ENCODE data around the gene WDR37.

WDR37 gene

GRCh38 chr10:1147810-1148209 lies 91.6 kb downstream of the WDR37 start:
- no peak for DNase-seq (ENCODE audit: low read depth)
- no peak overlapping the region for H3K4me3 ChIP-seq (ENCODE audit: low read depth, low read length)
- TF ChIP-seq, protein P1, sequence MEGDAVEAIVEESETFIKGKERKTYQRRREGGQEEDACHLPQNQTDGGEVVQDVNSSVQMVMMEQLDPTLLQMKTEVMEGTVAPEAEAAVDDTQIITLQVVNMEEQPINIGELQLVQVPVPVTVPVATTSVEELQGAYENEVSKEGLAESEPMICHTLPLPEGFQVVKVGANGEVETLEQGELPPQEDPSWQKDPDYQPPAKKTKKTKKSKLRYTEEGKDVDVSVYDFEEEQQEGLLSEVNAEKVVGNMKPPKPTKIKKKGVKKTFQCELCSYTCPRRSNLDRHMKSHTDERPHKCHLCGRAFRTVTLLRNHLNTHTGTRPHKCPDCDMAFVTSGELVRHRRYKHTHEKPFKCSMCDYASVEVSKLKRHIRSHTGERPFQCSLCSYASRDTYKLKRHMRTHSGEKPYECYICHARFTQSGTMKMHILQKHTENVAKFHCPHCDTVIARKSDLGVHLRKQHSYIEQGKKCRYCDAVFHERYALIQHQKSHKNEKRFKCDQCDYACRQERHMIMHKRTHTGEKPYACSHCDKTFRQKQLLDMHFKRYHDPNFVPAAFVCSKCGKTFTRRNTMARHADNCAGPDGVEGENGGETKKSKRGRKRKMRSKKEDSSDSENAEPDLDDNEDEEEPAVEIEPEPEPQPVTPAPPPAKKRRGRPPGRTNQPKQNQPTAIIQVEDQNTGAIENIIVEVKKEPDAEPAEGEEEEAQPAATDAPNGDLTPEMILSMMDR (IDR thresholded peaks at IDR 0.05; ENCODE audit: insufficient read depth, low read depth, low read length, missing control alignments) = no peak

DNA sequence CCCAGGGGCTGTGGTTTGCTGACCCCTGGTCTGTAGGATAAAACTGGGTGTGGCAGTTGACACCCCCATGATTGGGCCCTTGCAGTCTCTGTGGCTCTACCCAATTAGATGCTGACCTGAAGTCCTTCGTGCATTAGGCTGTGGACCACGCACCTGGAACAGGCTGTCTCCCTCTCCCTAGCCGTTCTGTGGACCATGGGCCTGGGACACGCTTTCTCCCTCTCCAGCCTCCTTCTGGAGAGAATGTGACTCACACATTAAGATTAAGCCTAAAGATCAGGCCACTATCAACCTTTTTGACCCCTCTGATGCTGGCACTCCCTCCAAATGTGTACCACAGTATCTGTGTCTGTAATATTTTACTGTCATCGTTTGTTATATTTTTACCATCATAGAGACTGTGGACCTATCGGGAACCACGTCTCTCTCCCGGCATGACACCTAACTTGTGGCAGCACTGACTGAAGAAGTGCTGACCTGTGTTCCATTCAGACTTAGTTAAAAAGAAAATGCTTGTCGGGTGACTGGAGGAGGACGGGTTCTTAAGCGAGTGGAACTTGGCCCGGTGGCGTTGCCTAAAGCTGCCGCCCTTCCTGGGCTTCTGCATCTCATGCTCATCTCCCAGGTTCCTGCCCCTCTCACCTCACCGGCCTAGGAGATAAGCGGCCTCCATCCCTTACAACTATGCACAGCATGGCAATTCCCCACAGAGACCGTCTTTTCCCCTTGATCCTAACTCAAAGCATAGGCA lies 92.8 kb downstream of the WDR37 start:
- no peak overlapping the region for H3K4me3 ChIP-seq (ENCODE audit: low read depth, low read length)
- DNase-seq (ENCODE audit: low read depth) = no peak
- TF ChIP-seq, protein P1 (IDR thresholded peaks at IDR 0.05; ENCODE audit: insufficient read depth, low read depth, low read length, missing control alignments) = no peak

DNA sequence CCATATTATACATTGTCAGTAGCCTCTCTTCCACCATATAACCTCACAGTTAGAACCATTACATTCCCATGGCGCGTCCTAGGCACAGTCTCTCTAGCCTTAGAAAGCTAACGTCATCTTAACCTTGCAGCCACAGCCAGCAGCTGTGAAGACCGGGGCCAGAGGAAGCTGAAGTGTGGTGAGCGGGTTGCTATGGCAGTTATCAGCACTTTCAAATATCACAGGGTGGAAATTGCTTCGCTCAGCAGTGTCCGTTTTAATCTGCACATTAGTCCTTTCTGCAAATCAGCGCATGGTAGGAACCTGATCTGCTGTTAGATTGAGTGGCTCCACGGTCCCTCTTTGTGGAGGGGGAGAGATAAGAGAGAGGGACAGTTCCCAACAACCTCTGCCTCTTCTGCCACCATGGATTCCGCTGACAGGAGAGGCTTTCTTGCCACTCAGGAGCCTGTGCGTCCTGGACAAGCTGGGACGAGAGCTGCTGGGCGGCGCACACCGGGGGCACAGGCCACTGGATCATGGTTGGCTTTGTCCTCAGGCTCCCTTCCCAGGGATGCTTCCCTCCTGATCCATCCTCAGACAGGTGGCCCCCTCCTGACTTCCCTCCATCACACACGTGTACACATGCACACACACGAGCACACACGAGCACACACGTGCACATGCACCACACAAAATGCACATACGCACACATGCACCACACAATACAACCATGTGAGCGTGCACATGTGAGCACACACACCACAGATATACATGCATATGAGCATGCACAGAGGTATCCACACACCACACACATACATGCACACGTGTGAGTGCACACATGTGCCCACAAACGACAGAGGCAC lies 93.8 kb downstream of the WDR37 start:
- TF ChIP-seq, protein P1 (IDR thresholded peaks at IDR 0.05; ENCODE audit: insufficient read depth, low read depth, low read length, missing control alignments) = no peak
- H3K4me3 ChIP-seq (ENCODE audit: low read depth, low read length) = no peak overlapping the region
- DNase-seq (ENCODE audit: low read depth) = no peak

- TF ChIP-seq, protein P1 (IDR thresholded peaks at IDR 0.05; ENCODE audit: insufficient read depth, low read depth, low read length, missing control alignments) = no peak
- DNase-seq (ENCODE audit: low read depth) = no peak
- H3K4me3 ChIP-seq (ENCODE audit: low read depth, low read length) = no peak overlapping the region
Measured at GRCh38 chr10:1150638-1150955, 94.4 kb downstream of the WDR37 start.

DNA sequence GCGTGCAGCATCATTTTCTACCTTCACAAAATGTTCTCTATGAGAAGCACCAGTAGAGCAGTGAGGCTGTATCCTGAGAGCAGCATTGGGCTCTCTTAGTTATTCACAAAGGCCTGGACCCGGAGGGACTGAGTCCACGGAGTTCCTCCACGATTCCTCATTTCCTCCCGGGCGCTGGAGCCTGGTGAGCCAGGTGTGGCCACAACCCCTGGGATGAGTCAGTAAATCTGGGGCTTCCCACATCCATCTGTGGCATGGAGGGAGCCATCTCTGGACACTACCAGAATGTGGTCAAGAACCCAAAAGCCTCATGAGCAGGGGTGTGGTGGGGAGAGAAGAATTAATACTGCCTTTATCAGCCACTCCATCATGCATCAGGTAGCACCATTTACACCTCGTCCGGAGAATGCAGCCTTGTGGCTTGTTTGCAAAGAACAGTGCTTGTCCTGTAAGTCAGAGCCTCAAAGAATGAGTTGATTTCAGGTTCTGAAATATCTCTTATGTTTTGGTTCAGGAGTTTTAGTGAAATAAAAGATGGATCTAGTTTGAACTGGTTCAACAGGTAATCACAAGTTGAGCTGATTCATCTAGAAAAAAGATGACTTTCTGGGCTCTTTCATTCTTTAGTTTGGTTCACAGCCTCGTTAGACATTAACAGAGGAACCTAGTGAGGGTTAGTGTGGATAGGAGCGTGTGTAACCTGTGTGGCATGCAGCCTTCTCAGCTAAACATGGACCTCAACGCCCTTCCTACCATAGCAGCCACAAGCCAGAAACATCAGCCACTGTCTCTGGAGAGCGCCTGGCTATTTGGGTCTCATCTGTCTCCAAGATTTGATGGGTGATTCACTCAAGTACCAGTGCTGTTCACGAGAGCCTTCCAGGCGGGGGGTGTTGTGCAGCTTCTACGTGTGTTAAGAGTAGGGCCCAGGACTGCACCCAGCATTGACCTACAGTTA lies 95.2 kb downstream of the WDR37 start:
- H3K4me3 ChIP-seq (ENCODE audit: low read depth, low read length) = no peak overlapping the region
- TF ChIP-seq, protein P1 (IDR thresholded peaks at IDR 0.05; ENCODE audit: insufficient read depth, low read depth, low read length, missing control alignments) = no peak
- no peak for DNase-seq (ENCODE audit: low read depth)

DNA sequence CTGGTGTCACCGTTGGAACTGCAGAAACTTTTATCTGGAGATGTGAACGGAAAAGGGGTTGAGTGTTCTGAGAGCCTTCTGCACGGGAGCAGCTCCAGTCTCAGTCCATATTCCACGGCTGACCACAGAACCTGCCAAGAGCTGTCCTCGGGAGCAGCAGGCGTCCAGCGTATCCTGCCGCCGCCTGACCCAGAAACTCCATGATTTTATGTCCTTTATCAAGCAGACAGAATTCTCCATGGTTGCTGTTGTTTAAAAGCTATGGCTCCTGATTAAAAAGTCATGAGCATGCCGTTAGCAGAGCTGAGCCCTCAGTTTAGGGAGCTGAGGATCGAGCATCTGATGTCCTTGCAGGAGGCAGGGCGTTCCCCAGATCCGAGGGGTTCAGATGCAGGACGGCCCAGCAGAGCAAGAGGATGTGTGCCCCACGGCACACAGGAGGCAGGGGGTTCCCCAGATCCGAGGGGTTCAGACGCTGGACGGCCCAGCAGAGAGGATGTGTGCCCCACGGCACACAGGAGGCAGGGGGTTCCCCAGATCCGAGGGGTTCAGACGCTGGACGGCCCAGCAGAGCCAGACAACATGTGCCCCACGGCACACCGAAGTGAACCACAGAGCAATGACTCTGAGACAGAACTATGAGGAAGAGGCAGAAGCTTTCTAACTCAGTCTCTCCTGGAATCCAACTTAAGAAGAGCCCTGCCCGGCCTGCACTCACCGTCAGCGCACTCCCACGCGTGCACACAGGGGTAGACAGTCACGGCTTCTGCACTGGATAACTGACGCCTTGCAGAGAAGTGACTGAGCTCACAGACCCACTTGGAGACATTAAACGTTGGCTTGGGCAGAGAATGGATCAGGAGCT lies 96.4 kb downstream of the WDR37 start:
- DNase-seq (ENCODE audit: low read depth) = no peak
- TF ChIP-seq, protein P1 (IDR thresholded peaks at IDR 0.05; ENCODE audit: insufficient read depth, low read depth, low read length, missing control alignments) = no peak
- H3K4me3 ChIP-seq (ENCODE audit: low read depth, low read length) = no peak overlapping the region
